ENCODE data around the gene ADAMTS17. TPM values are rescaled to one million over a fixed set of nuclear protein-coding genes. Genes with fewer than 3 reads are reported as not detected.

The ADAMTS17 gene
- total RNA-seq, 1 donor from 2014 or later: 0.99 TPM

DNA sequence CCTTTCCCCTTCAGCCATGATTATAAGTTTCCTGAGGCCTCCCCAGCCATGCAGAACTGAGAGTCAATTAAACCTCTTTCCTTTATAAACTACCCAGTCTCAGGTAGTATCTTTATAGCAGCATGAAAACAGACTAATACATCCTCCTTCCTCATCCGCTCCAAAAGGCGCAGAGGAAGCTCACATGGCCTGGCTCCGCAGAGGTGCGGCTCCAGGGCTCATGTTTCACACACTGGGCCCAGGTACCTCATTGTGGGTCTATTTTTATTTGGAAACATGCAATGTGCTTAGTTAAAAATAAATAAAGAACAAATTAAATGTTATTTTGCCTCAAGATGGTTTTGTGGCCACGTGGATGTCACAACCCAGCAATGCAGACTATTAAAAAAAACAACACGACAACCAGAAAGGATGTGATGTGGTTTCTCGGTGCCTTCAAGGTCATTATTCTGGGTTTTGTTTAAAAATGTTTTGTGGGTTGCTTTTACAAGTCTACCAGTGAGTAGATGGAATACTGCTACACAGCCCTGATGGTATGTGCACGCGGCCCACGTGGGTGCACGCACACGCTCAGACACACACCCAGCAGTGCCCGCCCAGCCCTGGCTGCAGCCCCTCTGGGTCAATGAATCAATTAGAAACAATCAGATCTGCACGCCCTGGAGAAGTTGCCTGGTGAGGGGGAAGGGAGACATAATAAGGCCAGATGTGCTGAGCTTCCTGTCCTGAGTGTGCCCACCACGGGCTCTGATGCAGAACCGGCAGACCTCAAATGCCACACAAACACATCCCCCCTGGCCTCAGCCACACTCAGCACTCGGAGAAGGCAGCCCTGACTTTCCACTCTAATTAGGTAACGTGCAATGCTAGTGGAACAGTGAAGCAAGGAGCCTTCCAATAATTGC is 140.1 kb downstream of the ADAMTS17 start:
- Histone ChIP-seq H3K4me3 (no peak overlapping the region), H3K4me1 (peaks cover 7% of the 10 kb centered on the region), H3K9me3 (replicated peaks) (no peaks in the 10 kb centered on the region), H3K27ac (replicated peaks) (no peak overlapping the region), H3K27me3 (ENCODE audit: low read depth) (no peaks in the 10 kb centered on the region), H3K36me3 (no peaks in the 10 kb centered on the region)
- no peak for DNase-seq
- TF ChIP-seq, protein P1, sequence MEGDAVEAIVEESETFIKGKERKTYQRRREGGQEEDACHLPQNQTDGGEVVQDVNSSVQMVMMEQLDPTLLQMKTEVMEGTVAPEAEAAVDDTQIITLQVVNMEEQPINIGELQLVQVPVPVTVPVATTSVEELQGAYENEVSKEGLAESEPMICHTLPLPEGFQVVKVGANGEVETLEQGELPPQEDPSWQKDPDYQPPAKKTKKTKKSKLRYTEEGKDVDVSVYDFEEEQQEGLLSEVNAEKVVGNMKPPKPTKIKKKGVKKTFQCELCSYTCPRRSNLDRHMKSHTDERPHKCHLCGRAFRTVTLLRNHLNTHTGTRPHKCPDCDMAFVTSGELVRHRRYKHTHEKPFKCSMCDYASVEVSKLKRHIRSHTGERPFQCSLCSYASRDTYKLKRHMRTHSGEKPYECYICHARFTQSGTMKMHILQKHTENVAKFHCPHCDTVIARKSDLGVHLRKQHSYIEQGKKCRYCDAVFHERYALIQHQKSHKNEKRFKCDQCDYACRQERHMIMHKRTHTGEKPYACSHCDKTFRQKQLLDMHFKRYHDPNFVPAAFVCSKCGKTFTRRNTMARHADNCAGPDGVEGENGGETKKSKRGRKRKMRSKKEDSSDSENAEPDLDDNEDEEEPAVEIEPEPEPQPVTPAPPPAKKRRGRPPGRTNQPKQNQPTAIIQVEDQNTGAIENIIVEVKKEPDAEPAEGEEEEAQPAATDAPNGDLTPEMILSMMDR (IDR thresholded peaks at IDR 0.05; ENCODE audit: borderline replicate concordance): no peak
- intact Hi-C loops (cut with micrococcal nuclease): no loop called here

DNA sequence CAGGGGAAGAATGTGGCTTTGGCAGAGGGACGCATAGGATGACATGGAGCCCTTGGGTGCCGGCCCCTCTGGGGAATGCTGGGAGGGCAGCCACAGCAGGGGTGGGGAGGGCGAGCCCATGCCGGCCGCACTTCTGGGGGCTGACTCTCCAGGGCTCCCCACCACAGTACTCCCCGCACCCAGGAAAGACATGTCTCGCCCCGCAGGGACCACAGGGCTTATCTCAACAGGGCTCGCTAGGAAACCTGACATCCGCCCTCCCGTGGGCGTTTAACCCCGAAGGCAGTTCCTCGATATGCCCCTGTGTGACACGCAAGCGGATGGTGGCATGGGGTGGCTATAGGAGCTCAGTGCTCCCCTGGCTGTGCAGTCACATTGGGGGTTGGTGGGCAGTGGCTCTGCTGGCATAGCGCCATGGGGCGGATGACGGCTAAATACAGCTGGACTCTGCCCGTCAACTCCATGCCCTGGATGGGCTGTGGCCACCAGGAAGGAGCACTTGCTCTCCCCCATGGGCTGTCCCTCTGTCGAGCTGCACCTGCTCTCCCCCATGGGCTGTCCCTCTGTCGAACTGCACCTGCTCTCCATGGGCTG is 141.4 kb downstream of the ADAMTS17 start:
- Histone ChIP-seq H3K27ac (replicated peaks) (no peak overlapping the region), H3K36me3 (no peaks in the 10 kb centered on the region), H3K27me3 (ENCODE audit: low read depth) (no peaks in the 10 kb centered on the region), H3K9me3 (replicated peaks) (no peaks in the 10 kb centered on the region), H3K4me3 (no peak overlapping the region), H3K4me1 (no peaks in the 10 kb centered on the region)
- intact Hi-C loops (cut with micrococcal nuclease): no loop called here
- TF ChIP-seq, protein P1 (IDR thresholded peaks at IDR 0.05; ENCODE audit: borderline replicate concordance): no peak
- DNase-seq: no peak

DNA sequence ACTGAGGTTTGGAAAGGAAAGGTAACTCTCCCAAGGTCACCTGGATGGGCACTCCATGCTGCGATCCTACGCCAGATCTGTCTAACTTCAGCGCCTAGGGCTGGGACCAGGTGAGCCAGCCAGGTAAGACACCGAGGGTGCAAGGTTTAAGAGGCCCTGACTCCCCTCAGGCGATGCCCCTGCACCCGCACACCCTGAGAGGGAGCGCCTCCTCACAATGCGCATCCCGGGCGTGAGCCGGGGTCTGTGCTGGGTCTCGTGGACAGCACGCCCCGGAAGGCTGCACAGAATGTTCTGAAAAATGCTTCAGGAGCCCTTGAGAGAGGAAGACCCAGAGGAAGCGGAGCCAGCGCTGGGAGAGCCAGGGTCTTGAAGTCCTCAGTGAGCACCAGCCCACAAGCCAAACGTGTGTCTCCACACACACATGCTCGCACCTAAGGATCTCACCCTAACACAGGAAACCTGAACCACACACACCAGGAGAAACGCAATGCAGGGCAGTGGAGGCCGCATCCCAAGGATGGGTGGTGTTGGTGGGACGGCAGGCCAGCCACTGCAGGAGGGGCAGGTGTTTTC is 142.0 kb downstream of the ADAMTS17 start:
- intact Hi-C loops (cut with micrococcal nuclease): no loop called here
- no peaks in the 10 kb centered on the region for H3K4me1 ChIP-seq
- DNase-seq: no peak
- no peaks in the 10 kb centered on the region for H3K36me3 ChIP-seq
- TF ChIP-seq, protein P1 (IDR thresholded peaks at IDR 0.05; ENCODE audit: borderline replicate concordance): no peak
- no peaks in the 10 kb centered on the region for H3K27me3 ChIP-seq (ENCODE audit: low read depth)
- H3K9me3 ChIP-seq (replicated peaks): no peaks in the 10 kb centered on the region
- H3K27ac ChIP-seq (replicated peaks): no peak overlapping the region
- no peak overlapping the region for H3K4me3 ChIP-seq

DNA sequence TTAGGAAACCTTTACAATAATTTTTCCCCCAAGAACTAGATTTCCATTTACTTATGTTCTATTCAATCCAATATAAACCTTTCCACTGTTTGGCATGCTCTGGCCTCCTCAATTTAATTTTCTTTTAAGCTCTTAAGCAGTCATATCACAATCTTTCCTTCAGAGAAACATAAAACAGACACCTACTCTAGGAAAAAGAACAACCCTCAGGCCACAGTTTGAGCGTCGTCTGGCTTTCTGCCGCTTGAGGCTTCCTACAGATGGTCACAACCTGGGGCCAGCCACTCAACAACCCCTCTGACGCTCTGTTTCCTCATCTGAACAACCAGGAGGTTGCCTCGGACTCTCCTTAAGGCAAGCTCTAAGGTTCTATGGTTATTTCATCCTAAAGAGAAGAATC is 143.3 kb downstream of the ADAMTS17 start:
- Histone ChIP-seq H3K9me3 (replicated peaks) (no peaks in the 10 kb centered on the region), H3K27ac (replicated peaks) (no peak overlapping the region), H3K4me1 (no peaks in the 10 kb centered on the region), H3K4me3 (no peak overlapping the region), H3K27me3 (ENCODE audit: low read depth) (no peaks in the 10 kb centered on the region), H3K36me3 (no peaks in the 10 kb centered on the region)
- TF ChIP-seq, protein P1 (IDR thresholded peaks at IDR 0.05; ENCODE audit: borderline replicate concordance): no peak
- intact Hi-C loops (cut with micrococcal nuclease): no loop called here
- DNase-seq: no peak

DNA sequence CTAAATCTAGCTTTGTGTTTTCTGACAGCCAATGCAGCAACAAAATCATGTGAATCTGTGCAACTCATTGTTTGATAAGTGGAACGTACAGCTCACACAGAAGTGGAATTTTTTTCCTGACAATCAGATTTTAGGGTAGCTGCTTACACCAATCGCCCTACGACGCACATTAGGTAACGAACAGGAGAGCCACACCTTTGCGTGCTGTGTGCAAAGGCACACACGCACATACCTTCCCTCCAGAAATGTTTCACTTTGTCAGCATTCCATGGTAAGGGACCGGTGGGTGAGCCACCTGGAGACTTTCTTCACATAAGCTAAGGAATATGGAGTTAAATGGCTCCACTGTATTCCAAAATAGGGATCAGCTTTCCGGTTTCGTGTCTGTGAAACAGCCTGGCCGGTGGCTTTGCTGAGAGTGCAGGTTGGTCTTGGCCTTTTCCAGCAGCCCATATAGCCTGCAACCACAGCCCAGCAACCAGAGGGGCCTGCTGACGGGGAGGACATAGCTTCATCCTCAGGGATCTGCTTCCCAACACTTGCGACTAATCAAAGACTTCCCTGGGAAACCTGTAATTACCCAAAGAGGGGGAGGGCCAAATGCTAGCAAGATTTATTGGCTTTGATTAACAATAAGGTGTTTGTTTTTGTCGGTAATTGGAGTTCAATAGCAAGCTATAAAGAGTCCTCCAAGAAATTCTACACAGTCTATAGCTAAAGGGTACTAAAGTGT is 145.3 kb downstream of the ADAMTS17 start:
- H3K4me3 ChIP-seq: no peak overlapping the region
- TF ChIP-seq, protein P1 (IDR thresholded peaks at IDR 0.05; ENCODE audit: borderline replicate concordance): no peak
- intact Hi-C loops (cut with micrococcal nuclease): no loop called here
- no peaks in the 10 kb centered on the region for H3K4me1 ChIP-seq
- H3K27ac ChIP-seq (replicated peaks): no peak overlapping the region
- H3K9me3 ChIP-seq (replicated peaks): no peaks in the 10 kb centered on the region
- no peak for DNase-seq
- no peaks in the 10 kb centered on the region for H3K27me3 ChIP-seq (ENCODE audit: low read depth)
- no peaks in the 10 kb centered on the region for H3K36me3 ChIP-seq
